Measurements from ENCODE around the gene DLEC1.
A peak's percentile ranks its signal among the peaks of the same experiment; 100 is the strongest.
"Not testable (repeated sequence)": the region's sequence is repeated elsewhere in the genome, so short reads cannot be mapped to it uniquely, and the experiment has no call there.

The DLEC1 gene

DNA sequence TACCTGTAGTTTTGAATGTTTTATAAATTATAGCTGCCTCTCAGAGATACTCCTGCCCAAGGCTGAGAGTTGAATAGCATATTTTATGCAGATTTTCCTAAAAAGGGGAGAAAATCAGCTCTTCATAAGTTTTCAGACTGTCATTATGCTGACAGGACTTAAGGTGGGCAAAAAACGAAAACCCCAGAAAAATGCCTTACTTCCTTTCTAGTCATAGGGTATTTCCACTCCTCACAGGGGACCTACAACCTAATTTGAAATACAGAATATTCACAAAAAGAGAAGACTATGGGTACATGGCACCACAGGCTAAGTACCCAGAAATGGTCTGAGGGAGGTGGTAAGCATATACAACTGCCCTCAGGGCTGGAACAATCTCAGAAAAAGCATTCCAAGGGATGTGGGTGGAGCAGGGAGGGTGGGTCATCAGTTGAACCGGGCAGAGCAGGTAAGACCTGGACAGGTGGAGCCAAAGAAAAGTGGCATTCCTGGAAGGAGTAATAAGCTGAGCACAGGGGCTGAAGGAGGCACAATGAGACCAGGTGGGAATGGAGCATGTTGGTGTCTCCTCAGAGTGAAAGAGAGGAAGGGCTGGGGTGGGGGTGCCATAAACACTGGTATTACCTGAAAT lies 115.7 kb downstream of the DLEC1 start:
- DNase-seq (ENCODE audit: low read depth in 2 of 2) = no peak

- no peak for DNase-seq (ENCODE audit: low read depth in 2 of 2)
Observed at GRCh38 chr3:38155825-38156224, 116.8 kb downstream of the DLEC1 start.

DNA sequence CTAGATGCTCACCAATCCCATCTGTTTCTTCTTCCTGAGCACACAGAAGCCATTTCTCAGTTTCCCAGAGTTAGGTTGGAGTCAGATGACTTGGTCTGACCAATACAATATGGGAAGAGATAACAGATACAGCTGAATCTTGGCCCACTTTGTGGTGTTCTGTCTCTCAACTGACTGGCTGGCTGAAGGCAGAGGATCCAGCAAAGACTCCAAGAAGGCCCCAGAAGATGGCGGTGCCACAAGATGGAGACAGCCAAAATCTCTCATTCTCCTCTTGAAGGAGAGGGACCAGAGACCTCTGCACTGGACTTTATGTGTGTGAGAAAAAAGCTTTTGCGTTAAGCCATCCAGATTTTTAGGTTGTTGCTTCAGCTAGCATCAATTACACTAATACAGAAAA lies 118.1 kb downstream of the DLEC1 start:
- DNase-seq (ENCODE audit: low read depth in 2 of 2) = no peak

DNA sequence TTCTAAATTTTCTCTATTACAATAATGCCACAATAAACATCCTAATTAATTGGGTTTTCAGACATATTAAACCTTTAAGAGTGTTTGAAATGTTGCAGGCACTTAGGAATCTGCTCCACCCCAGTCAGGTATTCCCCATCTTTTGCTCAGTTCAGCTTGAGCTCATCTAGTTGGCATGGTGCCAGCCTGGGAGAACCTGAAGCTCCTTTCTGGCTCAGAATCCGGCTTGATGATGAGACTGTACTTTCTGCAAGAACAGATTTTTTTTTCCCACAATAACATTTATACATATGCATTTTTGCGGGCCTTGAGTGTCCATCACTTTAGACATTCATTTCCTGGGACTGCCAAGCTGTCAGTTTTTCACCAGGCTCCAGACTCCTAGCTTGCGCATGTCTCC lies 118.6 kb downstream of the DLEC1 start:
- DNase-seq (ENCODE audit: low read depth in 2 of 2) = no peak

DNA sequence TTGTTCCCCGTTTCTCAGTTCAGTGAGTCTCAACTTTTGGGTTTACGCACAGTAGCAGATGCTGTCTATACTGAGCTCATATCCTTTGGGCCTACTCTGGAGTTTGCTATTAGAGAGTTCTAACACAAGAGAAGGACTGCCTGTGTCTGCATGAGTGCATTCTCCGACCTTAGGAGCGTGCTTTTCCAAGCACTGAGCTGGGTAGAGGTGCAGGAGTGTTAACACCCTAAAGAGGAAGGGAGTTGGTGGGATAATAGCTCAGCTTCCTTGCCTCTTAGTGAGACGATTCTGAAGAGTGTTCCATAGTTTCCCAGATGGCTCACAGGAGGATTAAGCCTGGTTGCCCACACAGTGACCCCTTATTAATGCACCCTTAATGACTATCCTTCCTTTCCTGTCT lies 119.5 kb downstream of the DLEC1 start:
- DNase-seq (ENCODE audit: low read depth in 2 of 2) = no peak

GRCh38 chr3:38160704-38161103 lies 121.7 kb downstream of the DLEC1 start:
- DNase-seq (ENCODE audit: low read depth in 2 of 2) = not testable (repeated sequence)

DNA sequence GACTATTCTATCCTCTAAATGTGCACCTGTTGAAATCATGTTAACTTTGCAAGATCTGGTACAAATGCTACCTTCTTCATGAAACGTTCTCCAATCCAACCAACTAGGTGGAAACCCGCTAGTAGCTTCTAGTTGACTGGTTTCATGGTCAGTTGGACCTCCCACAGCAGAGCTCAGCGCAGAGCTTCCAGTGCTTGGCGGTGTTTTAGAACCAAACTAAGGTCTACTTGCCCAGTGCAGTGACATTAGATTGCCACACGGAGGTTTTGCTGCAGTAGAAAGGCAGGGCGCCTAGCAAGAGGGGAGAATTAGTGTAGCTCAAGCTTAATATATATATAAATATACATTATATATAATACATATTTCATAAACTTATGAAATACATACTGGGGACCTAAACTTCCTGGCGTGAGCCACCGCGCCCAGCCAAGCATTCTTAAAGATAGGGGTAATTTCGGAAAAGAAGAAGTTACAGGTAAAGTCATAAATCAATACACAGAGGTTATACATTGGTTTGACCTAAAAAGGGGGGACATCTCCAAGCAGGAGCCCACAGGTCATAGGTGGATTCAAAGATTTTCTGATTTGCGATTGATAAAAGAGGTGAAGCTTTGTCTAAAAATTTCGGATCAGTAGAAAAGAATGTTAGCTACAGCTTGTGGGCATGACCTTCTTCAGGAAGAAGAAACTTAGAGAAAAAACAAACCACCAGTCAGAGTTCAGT lies 124.3 kb downstream of the DLEC1 start:
- DNase-seq (ENCODE audit: low read depth in 2 of 2) = no peak

- no peak for DNase-seq (ENCODE audit: low read depth in 2 of 2)
Observed at GRCh38 chr3:38163841-38164642, 125.0 kb downstream of the DLEC1 start.

DNA sequence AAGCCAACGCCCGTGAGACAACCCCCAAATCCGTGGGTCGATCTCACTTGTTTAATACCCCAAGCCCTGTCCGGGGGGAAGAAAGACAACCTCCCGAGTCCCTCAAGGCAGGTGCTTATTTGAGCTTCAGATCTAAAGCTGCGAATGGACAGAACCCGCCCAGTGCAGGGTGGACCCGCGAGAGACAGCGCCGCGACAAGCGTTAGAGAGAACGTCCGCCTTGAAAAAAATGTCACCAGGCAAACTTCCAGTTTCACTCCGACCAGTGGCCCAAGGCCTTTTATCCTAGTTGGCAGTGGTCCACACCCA lies 125.6 kb downstream of the DLEC1 start:
- DNase-seq (ENCODE audit: low read depth in 2 of 2) = no peak

DNA sequence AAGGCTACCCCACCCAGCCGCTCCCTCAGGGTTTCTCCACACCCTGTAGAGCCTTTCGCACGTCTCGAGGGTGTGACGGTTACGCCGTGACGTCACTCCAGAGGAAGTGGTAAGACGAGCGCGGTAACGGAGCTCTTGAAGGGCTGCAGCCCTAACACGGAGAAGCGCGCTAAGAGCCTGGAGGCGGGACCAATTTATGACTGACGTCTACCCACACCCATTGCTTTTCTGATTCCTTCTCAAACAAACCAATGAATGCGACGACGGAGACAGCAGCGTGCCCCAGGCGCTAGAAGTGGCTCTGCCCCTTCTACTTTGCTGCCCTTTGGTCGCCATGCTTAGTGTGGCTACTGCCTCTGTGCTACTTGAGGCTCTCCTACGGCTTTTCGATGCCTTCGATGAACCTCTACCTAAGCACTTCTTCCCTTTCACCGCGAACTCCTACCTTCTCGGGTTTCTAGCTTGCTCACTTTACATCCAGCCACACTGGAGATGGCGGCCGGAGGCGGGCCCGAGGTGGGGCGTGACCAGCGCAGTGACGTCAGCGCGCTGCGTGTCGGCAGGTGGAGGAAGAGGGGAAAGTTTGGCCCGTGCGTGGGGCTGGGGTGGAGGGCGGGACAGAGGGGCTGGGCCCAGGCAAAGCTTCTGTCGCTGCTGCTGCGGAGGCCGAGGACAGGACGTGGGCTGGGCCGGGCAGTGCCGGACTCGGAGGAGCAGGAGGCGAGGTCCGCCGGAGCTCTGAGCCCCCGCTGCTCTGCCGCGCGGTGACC lies 126.1 kb downstream of the DLEC1 start, which contains the start of gene OXSR1:
OXSR1 (plus strand) TSS at position 586 of the 770 bp plus-strand sequence. CDS start 340 bp downstream, outside the sequence.
- peak; percentile 91 to 96 for DNase-seq (ENCODE audit: low read depth in 2 of 2)

DNA sequence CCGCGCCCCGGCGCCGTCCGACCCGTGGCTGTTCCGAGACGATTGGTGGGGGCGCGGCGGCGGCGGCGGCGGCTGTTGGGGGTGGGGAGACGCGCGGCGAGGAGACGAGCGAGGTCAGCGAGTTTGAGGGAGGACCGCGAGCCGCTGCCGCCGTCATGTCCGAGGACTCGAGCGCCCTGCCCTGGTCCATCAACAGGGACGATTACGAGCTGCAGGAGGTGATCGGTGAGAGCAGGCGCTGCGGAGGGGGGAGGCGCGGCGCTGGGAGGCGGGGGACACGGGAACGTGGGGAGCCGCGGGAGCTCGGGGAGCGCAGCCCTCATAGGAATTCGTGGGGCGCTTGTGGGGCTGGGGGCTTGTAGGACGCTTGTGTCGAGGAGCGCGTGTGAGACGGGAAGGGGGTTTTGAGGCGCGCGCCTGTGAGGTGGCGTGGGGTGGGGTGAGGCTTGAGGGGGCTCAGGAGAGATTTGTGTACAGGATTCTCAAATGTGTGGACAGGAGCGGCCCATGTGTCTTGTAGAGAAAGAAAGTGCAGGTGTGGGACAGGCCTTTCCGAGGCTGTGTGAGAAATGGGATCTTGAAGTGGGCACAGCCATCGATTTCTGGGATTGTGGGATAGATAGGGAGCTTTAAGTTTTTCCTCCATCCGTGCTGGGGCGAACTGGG lies 126.8 kb downstream of the DLEC1 start:
- no peak for DNase-seq (ENCODE audit: low read depth in 2 of 2)

GRCh38 chr3:38167591-38167990 lies 128.6 kb downstream of the DLEC1 start:
- no peak for DNase-seq (ENCODE audit: low read depth in 2 of 2)

DNA sequence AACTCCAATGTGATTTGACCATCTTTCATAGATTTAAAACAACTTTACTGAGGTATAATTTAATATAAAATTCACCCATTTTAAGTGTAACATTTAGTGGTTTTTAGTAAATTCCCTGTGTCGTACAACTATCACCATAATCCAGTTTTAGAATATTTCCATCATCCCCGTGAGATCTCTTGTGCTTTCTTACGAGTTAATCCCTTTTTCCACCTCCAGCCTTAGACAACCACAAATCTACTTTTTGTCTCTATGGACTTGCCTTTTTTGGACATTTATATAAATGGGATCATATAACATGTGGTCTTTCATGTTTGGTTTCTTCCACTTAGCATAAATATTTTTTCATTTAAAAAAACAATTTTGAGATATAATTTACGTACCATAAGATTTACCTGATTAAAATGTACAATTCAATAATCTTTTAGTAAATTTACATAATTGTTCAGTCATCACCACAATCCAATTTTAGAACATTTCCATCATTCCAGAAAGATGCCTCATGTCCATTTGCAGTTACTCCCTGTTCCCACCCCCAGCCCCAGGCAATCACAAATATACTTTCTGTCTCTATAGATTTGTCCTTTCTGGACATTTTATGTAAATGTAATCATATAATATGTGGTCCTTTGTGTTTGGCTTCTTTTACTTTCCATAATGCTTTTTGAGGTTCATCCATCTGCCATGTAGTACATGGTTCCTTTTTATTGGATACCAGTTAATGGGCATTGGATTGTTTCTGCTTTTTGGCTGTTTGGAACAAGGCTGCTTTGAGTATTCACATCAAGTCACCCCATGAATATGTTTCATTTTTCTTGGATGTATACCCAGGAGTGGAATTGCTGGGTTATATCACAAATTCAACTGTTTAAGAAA lies 129.4 kb downstream of the DLEC1 start:
- no peak for DNase-seq (ENCODE audit: low read depth in 2 of 2)

GRCh38 chr3:38169027-38169317 lies 130.0 kb downstream of the DLEC1 start:
- DNase-seq (ENCODE audit: low read depth in 2 of 2) = no peak

GRCh38 chr3:38170722-38171121 lies 131.7 kb downstream of the DLEC1 start:
- DNase-seq (ENCODE audit: low read depth in 2 of 2) = no peak

DNA sequence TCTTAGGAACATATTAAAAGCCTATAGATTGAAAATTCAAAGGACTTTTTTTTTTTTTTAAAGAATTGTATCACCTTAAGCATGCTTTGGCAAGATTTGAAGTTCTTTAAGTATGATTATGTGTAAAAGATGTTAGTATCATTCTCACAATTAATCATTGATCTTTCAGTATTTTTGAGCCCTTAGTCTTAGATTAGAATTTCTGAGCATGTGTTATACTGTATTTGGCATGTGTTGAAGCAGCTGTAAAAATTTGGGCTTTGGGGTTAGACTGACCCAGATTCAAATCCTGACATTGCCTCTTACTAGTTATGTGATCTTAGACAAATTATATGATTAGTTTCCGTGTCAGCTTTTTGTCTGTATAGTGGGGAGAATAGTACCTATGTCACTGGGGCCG lies 132.6 kb downstream of the DLEC1 start:
- no peak for DNase-seq (ENCODE audit: low read depth in 2 of 2)
